Measurements from ENCODE around the gene RFX8. TPM values are rescaled to one million over a fixed set of nuclear protein-coding genes. Genes with fewer than 3 reads are reported as not detected.

The RFX8 gene
- total and polyA plus RNA-seq, 2 of the 13 experiments (the other 11 are each of a cell fraction or from before 2014, with no cell fraction given), result not detected

- TF ChIP-seq CBX5 (CRISPR knock-in tag; IDR thresholded peaks at IDR 0.05; ENCODE audit: borderline replicate concordance) (peak; percentile 53; the same call in 1 of the 2 replicates), SP5 (CRISPR knock-in tag; IDR thresholded peaks at IDR 0.05; ENCODE audit: borderline replicate concordance, low read depth) (peak; percentile 80; the same call in 1 of the 2 replicates), ELF1 (CRISPR knock-in tag; IDR thresholded peaks at IDR 0.05) (peak; percentile 23; the same call in 1 of the 2 replicates), RXRA (CRISPR knock-in tag; IDR thresholded peaks at IDR 0.05) (0 out of 2 replicates have a peak, but pooled peaks have one; percentile 23), STAG1 (CRISPR knock-in tag; IDR thresholded peaks at IDR 0.05) (peak; percentile 82), HDAC2 (CRISPR knock-in tag; IDR thresholded peaks at IDR 0.05) (0 out of 2 replicates have a peak, but pooled peaks have one; percentile 55), NFE2 (CRISPR knock-in tag; IDR thresholded peaks at IDR 0.05) (no peak), ZBTB20 (CRISPR knock-in tag; IDR thresholded peaks at IDR 0.05; ENCODE audit: borderline replicate concordance, low read depth) (no peak), ZNF232 (CRISPR knock-in tag; IDR thresholded peaks at IDR 0.05; ENCODE audit: borderline replicate concordance) (no peak), ZNF574 (CRISPR knock-in tag; IDR thresholded peaks at IDR 0.05) (peak; percentile 48; the same call in 1 of the 2 replicates), ZNF331 (CRISPR knock-in tag; IDR thresholded peaks at IDR 0.05) (0 out of 2 replicates have a peak, but pooled peaks have one; percentile 28), FOXA3 (CRISPR knock-in tag; IDR thresholded peaks at IDR 0.05) (0 out of 2 replicates have a peak, but pooled peaks have one; percentile 16), KMT2A (CRISPR knock-in tag; IDR thresholded peaks at IDR 0.05) (0 out of 2 replicates have a peak, but pooled peaks have one; percentile 25), RCOR2 (CRISPR knock-in tag; IDR thresholded peaks at IDR 0.05) (0 out of 2 replicates have a peak, but pooled peaks have one; percentile 31), GATAD2A (CRISPR knock-in tag; IDR thresholded peaks at IDR 0.05) (peak; percentile 31; the same call in 1 of the 2 replicates), SMYD3 (CRISPR knock-in tag; IDR thresholded peaks at IDR 0.05) (0 out of 2 replicates have a peak, but pooled peaks have one; percentile 45), REPIN1 (CRISPR knock-in tag; IDR thresholded peaks at IDR 0.05; ENCODE audit: borderline replicate concordance, low read depth) (peak; percentile 49; the same call in 1 of the 2 replicates), ELF3 (CRISPR knock-in tag; IDR thresholded peaks at IDR 0.05) (0 out of 2 replicates have a peak, but pooled peaks have one; percentile 21), TEAD3 (CRISPR knock-in tag; optimal IDR thresholded peaks at IDR 0.05; ENCODE audit: borderline replicate concordance) (peak; percentile 62), KDM2A (CRISPR knock-in tag; IDR thresholded peaks at IDR 0.05; ENCODE audit: borderline replicate concordance, low read depth) (0 out of 2 replicates have a peak, but pooled peaks have one; percentile 32), RAD21 (CRISPR knock-in tag; IDR thresholded peaks at IDR 0.05) (peak; percentile 57; the same call in 1 of the 2 replicates), ZNF549 (CRISPR knock-in tag; IDR thresholded peaks at IDR 0.05) (no peak), ZMYM4 (CRISPR knock-in tag; IDR thresholded peaks at IDR 0.05) (peak; percentile 42; the same call in 1 of the 2 replicates), BORCS8-MEF2B (CRISPR knock-in tag; IDR thresholded peaks at IDR 0.05) (0 out of 2 replicates have a peak, but pooled peaks have one; percentile 25), SOX5 (CRISPR knock-in tag; IDR thresholded peaks at IDR 0.05; ENCODE audit: borderline replicate concordance) (0 out of 2 replicates have a peak, but pooled peaks have one; percentile 13), SOX13 (IDR thresholded peaks at IDR 0.05) (no peak), SOX13 (CRISPR knock-in tag; conservative IDR thresholded peaks at IDR 0.05 in 1 of 2, IDR thresholded peaks at IDR 0.05 in 1 of 2) (peak in 1 of 2 experiments; percentile 23; a peak in 1 of 4 replicates), RARA (CRISPR knock-in tag; IDR thresholded peaks at IDR 0.05) (0 out of 2 replicates have a peak, but pooled peaks have one; percentile 12)
These were observed 32.2 kb downstream of the RFX8 start (continued) for GRCh38 chr2:101442667-101443061.
